K562 (cell line): ENCODE results near the gene MYOZ3. TPM values are rescaled to one million over a fixed set of nuclear protein-coding genes. Genes with fewer than 3 reads are reported as not detected.

Experiments
- BACH1 ChIP-seq: fragments of 200-800 bp; sonication (Bioruptor generic); IDR thresholded peaks from 2 replicates; pipeline ENCODE4 v1.6.1; 2016; ENCODE audit warnings: missing genetic modification characterization, missing compliant biosample characterization
- CXXC5 ChIP-seq: fragments of 250-450 bp; sonication (Bioruptor Pico); IDR thresholded peaks from 2 replicates; pipeline ENCODE4 v1.8.0; 2022; ENCODE audit warnings: inconsistent platforms, mild to moderate bottlenecking, moderate library complexity
- KAT8 ChIP-seq: fragments of 450-650 bp; IDR thresholded peaks from 2 replicates; pipeline ENCODE4 v1.6.1; 2016; ENCODE audit warnings: low read depth, mild to moderate bottlenecking
- KDM1A ChIP-seq, 2 experiments: fragments of 450-650 bp; IDR thresholded peaks; 2 replicates each; pipeline ENCODE4 v1.6.1; 2016; ENCODE audit warnings: mild to moderate bottlenecking in 2 of 2
- KDM4B ChIP-seq, 2 experiments: fragments of 450-650 bp in 1 of 2; sonication (generic) in 1 of 2; IDR thresholded peaks; 2 replicates each; pipeline ENCODE4 v1.6.1; 2016 to 2017; ENCODE audit warnings: borderline replicate concordance in 2 of 2, antibody characterized with exemption in 1 of 2, low read depth in 1 of 2, mild to moderate bottlenecking in 1 of 2
- LCOR ChIP-seq: sonication (generic); formaldehyde crosslinking; IDR thresholded peaks from 2 replicates; pipeline ENCODE4 v1.8.0; 2022; ENCODE audit warnings: mild to moderate bottlenecking, missing genetic modification reagents
- OTX1 ChIP-seq: fragments of 450-650 bp; formaldehyde crosslinking; IDR thresholded peaks from 2 replicates; pipeline ENCODE4 v1.4.0; 2022; ENCODE audit warnings: mild to moderate bottlenecking
- PPARD ChIP-seq: fragments of 250-450 bp; sonication (Bioruptor Pico); IDR thresholded peaks from 2 replicates; pipeline ENCODE4 v1.8.0; 2022; ENCODE audit warnings: inconsistent platforms, mild to moderate bottlenecking, moderate library complexity
- RAD21 ChIP-seq, 2 experiments: fragments of 250-450 bp in 1 of 2; fragments of 450-650 bp in 1 of 2; sonication (Bioruptor Pico) in 1 of 2; formaldehyde crosslinking in 1 of 2; IDR thresholded peaks in 1 of 2; conservative IDR thresholded peaks in 1 of 2; 2 replicates each; pipeline versions ENCODE4 v1.4.0 to v1.8.0; 2020 to 2022; ENCODE audit warnings: mild to moderate bottlenecking in 2 of 2, moderate library complexity in 1 of 2
- RBFOX2 ChIP-seq: fragments of 200-400 bp; formaldehyde crosslinking; IDR thresholded peaks from 2 replicates; pipeline ENCODE4 v1.6.1; 2017; ENCODE audit warnings: low read depth, mild to moderate bottlenecking, low read length, moderate library complexity
- SIN3A ChIP-seq, 2 experiments: fragments of 150-350 bp in 1 of 2; IDR thresholded peaks; 2 replicates each; pipeline ENCODE4 v1.6.1; 2011 to 2016; ENCODE audit warnings: borderline replicate concordance in 2 of 2, low read depth in 2 of 2, low read length in 2 of 2, mild to moderate bottlenecking in 2 of 2, moderate library complexity in 2 of 2; ENCODE audit not compliant: control insufficient read depth in 1 of 2
- ZNF146 ChIP-seq: IDR thresholded peaks from one replicate; pipeline ENCODE4 v1.6.1; 2018; ENCODE audit warnings: missing compliant biosample characterization; ENCODE audit not compliant: unreplicated experiment
- ZNF217 ChIP-seq: sonication (generic); formaldehyde crosslinking; IDR thresholded peaks from 2 replicates; pipeline ENCODE4 v1.8.0; 2022; ENCODE audit warnings: mild to moderate bottlenecking, missing genetic modification reagents
- ZNF551 ChIP-seq: fragments of 250-450 bp; sonication (Bioruptor Pico); IDR thresholded peaks from 2 replicates; pipeline ENCODE4 v1.5.0; 2021; ENCODE audit warnings: mild to moderate bottlenecking, moderate library complexity
- polyA plus RNA-seq, 8 experiments: library from polyadenylated mRNA; depleted of rRNA in 4 of 8; stranded (reverse) in 5 of 8; unstranded in 3 of 8; fragments of >200 nt; fragmentation: Nextera tagmentation in 2 of 8; fragmentation: Illumina TruSeq in 1 of 8; extraction: Ambion mirVana in 2 of 8; extraction: Trizol in 1 of 8; gene quantifications; 2 replicates each; pipeline versions ENCODE4 v1.2.1 to v1.2.3, GENCODE V29; 2011 to 2014; ENCODE audit warnings: inconsistent platforms in 1 of 8, missing spikeins in 1 of 8
- total RNA-seq, 7 experiments: library from RNA; depleted of rRNA in 6 of 7; stranded (reverse); fragments of >200 nt in 6 of 7; fragmentation: Illumina TruSeq in 2 of 7; extraction: Trizol in 2 of 7; gene quantifications; 2 replicates each; pipeline versions ENCODE4 v1.2.1 to v1.2.3, GENCODE V29; 2011 to 2021; ENCODE audit warnings: low replicate concordance in 1 of 7
- TF ChIP-seq, protein P1 (sequence below): fragments of 250-450 bp; sonication (Bioruptor Pico); IDR thresholded peaks from 2 replicates; pipeline ENCODE4 v1.8.0; 2021; ENCODE audit warnings: borderline replicate concordance, mild to moderate bottlenecking, moderate library complexity; ENCODE audit not compliant: poor library complexity, severe bottlenecking
- TF ChIP-seq, protein P2 (sequence below), 2 experiments: fragments of 450-650 bp; formaldehyde crosslinking in 1 of 2; IDR thresholded peaks; 2 replicates each; pipeline versions ENCODE4 v1.4.0 to v1.6.1; 2014 to 2020; ENCODE audit warnings: mild to moderate bottlenecking in 2 of 2, borderline replicate concordance in 1 of 2, low read depth in 1 of 2

The MYOZ3 gene
- total and polyA plus RNA-seq, 9 of the 15 experiments (the other 6 are each of a cell fraction or from before 2014, with no cell fraction given) = not detected

DNA sequence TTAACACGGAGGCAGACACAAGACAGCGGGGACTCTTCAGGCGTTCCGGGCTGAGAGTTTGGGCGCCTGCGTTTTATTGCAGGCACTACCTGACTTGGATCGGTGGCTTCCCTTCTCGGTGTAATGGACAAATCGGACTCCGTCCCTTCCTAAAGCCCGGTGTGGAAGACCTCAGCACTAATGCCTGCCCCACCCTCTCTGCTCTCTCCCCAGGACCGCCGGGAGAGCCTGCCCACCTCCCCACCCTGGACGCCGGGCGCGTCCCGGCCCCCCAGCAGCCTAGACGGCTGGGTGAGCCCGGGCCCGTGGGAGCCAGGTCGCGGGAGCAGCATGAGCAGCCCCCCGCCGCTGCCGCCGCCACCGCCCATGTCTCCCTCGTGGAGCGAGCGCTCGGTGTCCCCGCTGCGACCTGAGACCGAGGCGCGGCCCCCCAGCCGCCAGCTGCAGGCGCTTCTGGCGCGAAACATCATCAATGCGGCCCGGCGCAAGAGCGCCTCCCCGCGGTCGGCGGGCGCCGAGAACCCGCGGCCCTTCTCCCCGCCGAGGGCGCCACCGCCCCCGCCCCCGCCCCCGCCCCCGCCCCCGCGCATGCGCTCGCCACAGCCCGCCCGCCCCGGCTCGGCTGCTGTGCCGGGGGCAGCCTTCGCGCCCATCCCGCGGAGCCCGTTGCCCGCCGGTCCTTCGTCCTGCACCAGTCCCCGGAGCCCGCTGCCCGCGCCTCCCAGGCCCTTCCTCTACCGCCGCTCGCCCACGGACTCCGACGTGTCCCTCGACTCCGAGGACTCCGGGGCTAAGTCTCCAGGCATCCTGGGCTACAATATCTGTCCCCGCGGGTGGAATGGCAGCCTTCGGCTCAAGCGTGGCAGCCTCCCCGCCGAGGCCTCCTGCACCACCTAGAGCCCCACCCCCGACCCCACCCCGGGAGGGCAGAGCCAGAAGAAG lies 4.6 kb upstream of the MYOZ3 start (continued):
- TF ChIP-seq, protein P1, sequence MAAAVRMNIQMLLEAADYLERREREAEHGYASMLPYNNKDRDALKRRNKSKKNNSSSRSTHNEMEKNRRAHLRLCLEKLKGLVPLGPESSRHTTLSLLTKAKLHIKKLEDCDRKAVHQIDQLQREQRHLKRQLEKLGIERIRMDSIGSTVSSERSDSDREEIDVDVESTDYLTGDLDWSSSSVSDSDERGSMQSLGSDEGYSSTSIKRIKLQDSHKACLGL (CRISPR knock-in tag) = no peak
- TF ChIP-seq SIN3A (IDR thresholded peaks at IDR 0.05; ENCODE audit: borderline replicate concordance in 2 of 2, control insufficient read depth in 1 of 2, low read depth in 2 of 2, low read length in 2 of 2) = peak in 1 of 2 experiments; percentile 70; a peak in 1 of 4 replicates
- TF ChIP-seq RBFOX2 = peak; percentile 69
- TF ChIP-seq CXXC5 (CRISPR knock-in tag) = peak; percentile 80
- TF ChIP-seq OTX1 (CRISPR knock-in tag) = no peak
- TF ChIP-seq KDM4B (IDR thresholded peaks at IDR 0.05; ENCODE audit: borderline replicate concordance in 2 of 2, low read depth in 1 of 2) = peak in 1 of 2 experiments; percentile 51; a peak in 1 of 4 replicates
- peak; percentile 70 to 79 for TF ChIP-seq RAD21 (CRISPR knock-in tag; conservative IDR thresholded peaks at IDR 0.05 in 1 of 2, IDR thresholded peaks at IDR 0.05 in 1 of 2)
- TF ChIP-seq BACH1 = no peak
- TF ChIP-seq LCOR (CRISPR knock-in tag) = 0 out of 2 replicates have a peak, but pooled peaks have one; percentile 30
- no peak for TF ChIP-seq KDM1A (IDR thresholded peaks at IDR 0.05)
- TF ChIP-seq KAT8 = no peak
- TF ChIP-seq, protein P2, sequence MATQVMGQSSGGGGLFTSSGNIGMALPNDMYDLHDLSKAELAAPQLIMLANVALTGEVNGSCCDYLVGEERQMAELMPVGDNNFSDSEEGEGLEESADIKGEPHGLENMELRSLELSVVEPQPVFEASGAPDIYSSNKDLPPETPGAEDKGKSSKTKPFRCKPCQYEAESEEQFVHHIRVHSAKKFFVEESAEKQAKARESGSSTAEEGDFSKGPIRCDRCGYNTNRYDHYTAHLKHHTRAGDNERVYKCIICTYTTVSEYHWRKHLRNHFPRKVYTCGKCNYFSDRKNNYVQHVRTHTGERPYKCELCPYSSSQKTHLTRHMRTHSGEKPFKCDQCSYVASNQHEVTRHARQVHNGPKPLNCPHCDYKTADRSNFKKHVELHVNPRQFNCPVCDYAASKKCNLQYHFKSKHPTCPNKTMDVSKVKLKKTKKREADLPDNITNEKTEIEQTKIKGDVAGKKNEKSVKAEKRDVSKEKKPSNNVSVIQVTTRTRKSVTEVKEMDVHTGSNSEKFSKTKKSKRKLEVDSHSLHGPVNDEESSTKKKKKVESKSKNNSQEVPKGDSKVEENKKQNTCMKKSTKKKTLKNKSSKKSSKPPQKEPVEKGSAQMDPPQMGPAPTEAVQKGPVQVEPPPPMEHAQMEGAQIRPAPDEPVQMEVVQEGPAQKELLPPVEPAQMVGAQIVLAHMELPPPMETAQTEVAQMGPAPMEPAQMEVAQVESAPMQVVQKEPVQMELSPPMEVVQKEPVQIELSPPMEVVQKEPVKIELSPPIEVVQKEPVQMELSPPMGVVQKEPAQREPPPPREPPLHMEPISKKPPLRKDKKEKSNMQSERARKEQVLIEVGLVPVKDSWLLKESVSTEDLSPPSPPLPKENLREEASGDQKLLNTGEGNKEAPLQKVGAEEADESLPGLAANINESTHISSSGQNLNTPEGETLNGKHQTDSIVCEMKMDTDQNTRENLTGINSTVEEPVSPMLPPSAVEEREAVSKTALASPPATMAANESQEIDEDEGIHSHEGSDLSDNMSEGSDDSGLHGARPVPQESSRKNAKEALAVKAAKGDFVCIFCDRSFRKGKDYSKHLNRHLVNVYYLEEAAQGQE (IDR thresholded peaks at IDR 0.05; ENCODE audit: borderline replicate concordance) = peak; percentile 80
- TF ChIP-seq, protein P2 (CRISPR knock-in tag; IDR thresholded peaks at IDR 0.05; ENCODE audit: low read depth) = no peak
- no peak for TF ChIP-seq ZNF146 (CRISPR knock-in tag)
- TF ChIP-seq PPARD (CRISPR knock-in tag) = no peak
- TF ChIP-seq ZNF551 = no peak
- no peak for TF ChIP-seq ZNF217 (CRISPR knock-in tag)
